ENCODE measurements around the gene AVEN. TPM values are rescaled to one million over a fixed set of nuclear protein-coding genes. Genes with fewer than 3 reads are reported as not detected.
"Not testable (repeated sequence)": the region's sequence is repeated elsewhere in the genome, so short reads cannot be mapped to it uniquely, and the experiment has no call there.

Gene AVEN
- total RNA-seq, 1 donor from 2014 or later: 11.5 TPM

- Histone ChIP-seq H3K27ac (no peak overlapping the region), H3K4me1 (no peaks in the 10 kb centered on the region), H3K9me3 (no peaks in the 10 kb centered on the region), H3K27me3 (no peaks in the 10 kb centered on the region), H3K4me3 (no peak overlapping the region), H3K36me3 (no peaks in the 10 kb centered on the region)
- no peak for ATAC-seq
- no peak for DNase-seq
- intact Hi-C loops (cut with DNase I): no loop called here
- no peak for TF ChIP-seq CTCF (IDR thresholded peaks at IDR 0.05)
These were observed 213.6 kb downstream of the AVEN start for GRCh38 chr15:33825453-33825852.

GRCh38 chr15:33823119-33823518 lies 215.9 kb downstream of the AVEN start:
- no peak for TF ChIP-seq CTCF (IDR thresholded peaks at IDR 0.05)
- DNase-seq: no peak
- no peaks in the 10 kb centered on the region for H3K27me3 ChIP-seq
- H3K9me3 ChIP-seq: no peaks in the 10 kb centered on the region
- intact Hi-C loops (cut with DNase I): no loop called here
- no peaks in the 10 kb centered on the region for H3K4me1 ChIP-seq
- no peak overlapping the region for H3K27ac ChIP-seq
- no peak for ATAC-seq
- no peak overlapping the region for H3K4me3 ChIP-seq
- no peaks in the 10 kb centered on the region for H3K36me3 ChIP-seq

- intact Hi-C loops (cut with DNase I): no loop called here
- Histone ChIP-seq H3K36me3 (no peaks in the 10 kb centered on the region), H3K4me3 (no peak overlapping the region), H3K27me3 (no peaks in the 10 kb centered on the region), H3K27ac (no peak overlapping the region), H3K4me1 (no peaks in the 10 kb centered on the region), H3K9me3 (no peaks in the 10 kb centered on the region)
- DNase-seq (no peak), ATAC-seq (no peak)
- TF ChIP-seq CTCF (IDR thresholded peaks at IDR 0.05): no peak
These were observed 216.5 kb downstream of the AVEN start for GRCh38 chr15:33822479-33822878.

GRCh38 chr15:33819499-33819898 lies 219.5 kb downstream of the AVEN start:
- H3K4me3 ChIP-seq; H3K9me3 ChIP-seq; ATAC-seq; H3K27me3 ChIP-seq; DNase-seq; H3K36me3 ChIP-seq; intact Hi-C loops (cut with DNase I); H3K4me1 ChIP-seq; H3K27ac ChIP-seq: not testable (repeated sequence)

Other genes starting within 250 kb of the AVEN start
- gene CHRM5, start 70.7 kb downstream of the AVEN start, total RNA-seq: not detected
- gene EMC7, start 62.7 kb upstream of the AVEN start, total RNA-seq: 66.8 TPM
- 1.3 TPM for gene PGBD4, start 62.9 kb upstream of the AVEN start, total RNA-seq
- gene KATNBL1, start 170.9 kb upstream of the AVEN start, total RNA-seq: 37.9 TPM
- 78.1 TPM for gene EMC4, start 185.8 kb upstream of the AVEN start, total RNA-seq